OCI-M1 (cell line): ENCODE measurements around the gene TENM3.
A peak's percentile ranks its signal among the peaks of the same experiment; 100 is the strongest.

Experiments
- DNase-seq: peaks from one replicate; lab custom pipeline; 2025; lab: John Stamatoyannopoulos, UW

The TENM3 gene

GRCh38 chr4:182684796-182685195 lies 441.6 kb downstream of the TENM3 start:
- DNase-seq, result no peak

- no peak for DNase-seq
These were observed 444.9 kb downstream of the TENM3 start for GRCh38 chr4:182688081-182688480.

DNA sequence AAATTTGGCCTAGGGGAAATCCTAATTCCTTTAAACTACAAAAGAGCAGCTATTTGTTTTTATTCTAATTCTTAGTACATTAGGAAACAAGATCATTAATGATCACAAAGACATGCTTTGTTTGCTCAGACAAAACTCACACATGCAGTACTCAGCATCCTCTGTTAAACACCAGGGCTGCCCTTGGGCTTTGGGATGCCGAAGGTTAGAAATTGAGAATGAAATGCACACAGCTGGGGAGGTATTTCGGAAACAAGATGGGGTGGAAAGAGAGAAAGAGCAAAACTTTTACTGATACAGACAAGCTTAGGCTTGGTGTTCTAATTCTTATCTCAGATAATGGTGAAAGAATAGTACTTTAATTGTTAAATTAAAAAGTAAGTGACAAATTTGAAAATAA lies 451.3 kb downstream of the TENM3 start:
- DNase-seq, result no peak

DNA sequence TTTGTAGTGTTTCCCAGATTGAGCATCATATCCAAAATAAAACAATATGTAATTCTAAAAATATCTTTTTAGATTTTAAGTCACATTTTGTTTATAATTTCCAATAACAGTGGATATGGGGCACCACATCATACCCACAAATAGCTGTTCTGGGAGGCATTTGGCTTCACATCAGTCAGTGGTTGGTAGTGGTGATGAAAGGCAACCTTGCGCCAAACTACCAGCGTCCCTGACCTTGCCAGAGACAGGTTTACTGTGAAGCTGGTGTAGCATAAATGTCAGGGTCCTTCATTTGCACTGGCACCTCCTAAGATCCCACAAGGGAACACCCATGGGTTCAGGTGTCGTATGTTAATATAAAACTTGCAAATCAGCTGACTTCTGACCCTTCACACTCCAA lies 451.8 kb downstream of the TENM3 start:
- DNase-seq, result no peak

DNA sequence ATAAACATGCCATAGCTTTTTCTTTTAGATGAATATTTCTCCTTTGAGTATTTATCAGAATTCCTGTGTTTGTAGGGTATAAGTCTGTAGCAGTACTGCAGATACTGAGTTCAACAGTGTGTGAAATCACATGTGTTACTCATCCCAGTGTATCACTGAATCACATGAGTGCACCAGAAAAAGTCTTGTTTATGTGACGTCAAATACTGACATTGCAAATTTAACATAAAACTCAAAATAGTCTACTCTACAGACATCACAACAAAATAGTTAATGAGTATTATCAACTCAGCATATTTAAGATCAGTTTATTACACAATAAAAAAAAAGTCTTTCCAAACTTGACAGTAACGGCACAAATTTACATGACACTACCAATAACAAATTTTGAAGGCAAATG lies 452.6 kb downstream of the TENM3 start:
- no peak for DNase-seq

GRCh38 chr4:182697094-182697493 lies 453.9 kb downstream of the TENM3 start:
- no peak for DNase-seq

DNA sequence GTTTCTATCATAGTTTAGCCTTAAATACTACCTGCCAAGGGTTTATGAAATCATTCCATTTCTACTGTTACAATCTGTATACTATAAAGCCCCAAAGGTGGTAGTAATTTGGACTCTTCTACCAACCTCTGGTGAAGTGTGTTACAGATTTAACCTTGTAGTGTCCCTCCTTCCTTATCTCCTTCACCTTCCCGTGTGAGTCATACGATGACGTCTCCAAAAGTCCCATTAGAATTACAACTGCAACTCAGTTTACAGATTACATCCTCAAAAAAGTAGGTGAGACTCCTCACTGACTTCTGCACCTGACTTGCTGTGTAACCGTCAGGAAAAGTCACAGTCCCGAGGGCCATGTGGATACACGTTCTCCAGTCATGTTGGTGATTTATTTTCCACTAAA lies 455.0 kb downstream of the TENM3 start:
- peak; percentile 17 for DNase-seq

GRCh38 chr4:182699201-182699600 lies 456.0 kb downstream of the TENM3 start:
- no peak for DNase-seq

GRCh38 chr4:182699795-182700194 lies 456.6 kb downstream of the TENM3 start:
- DNase-seq, result no peak

- DNase-seq, result no peak
These were observed 457.4 kb downstream of the TENM3 start for GRCh38 chr4:182700362-182701160.

DNA sequence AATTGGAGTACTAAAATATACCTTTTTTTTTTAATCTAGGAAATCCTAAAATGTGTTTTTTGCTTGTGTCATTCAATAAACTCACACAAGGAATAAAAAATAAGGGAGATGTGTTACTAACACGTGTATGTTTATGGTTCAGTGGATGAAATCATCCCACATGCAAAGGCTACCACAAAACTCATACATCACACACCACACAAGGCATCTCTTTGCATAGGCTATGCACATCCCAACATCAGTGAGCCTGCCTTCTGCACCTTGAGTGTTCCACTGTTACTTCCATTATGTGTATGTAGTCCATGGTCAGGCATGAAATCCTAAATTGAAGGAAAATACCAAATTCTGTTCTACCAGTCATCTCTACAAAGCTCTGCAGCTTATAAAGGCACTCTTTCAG lies 460.9 kb downstream of the TENM3 start:
- no peak for DNase-seq

DNA sequence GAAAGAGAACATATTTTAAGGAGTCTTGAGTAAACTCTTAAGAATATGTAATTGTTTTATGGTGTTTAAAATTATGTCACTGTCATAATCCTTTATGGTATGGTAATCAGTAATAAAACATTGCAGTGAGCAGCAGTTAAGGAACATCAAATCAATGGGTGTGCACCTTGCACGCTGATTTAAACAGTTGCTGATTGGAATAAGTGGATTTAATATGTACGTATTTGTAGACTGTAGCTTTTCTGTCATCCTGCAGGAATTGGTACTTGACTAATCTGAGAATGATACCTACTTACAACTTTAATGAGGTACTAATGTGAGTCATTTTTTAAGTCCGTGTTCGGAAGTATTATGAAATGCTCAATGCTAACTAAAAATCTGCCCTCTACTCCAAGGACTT lies 461.7 kb downstream of the TENM3 start:
- no peak for DNase-seq

GRCh38 chr4:182705389-182705788 lies 462.2 kb downstream of the TENM3 start:
- DNase-seq, result no peak

GRCh38 chr4:182711211-182711610 lies 468.0 kb downstream of the TENM3 start:
- no peak for DNase-seq

DNA sequence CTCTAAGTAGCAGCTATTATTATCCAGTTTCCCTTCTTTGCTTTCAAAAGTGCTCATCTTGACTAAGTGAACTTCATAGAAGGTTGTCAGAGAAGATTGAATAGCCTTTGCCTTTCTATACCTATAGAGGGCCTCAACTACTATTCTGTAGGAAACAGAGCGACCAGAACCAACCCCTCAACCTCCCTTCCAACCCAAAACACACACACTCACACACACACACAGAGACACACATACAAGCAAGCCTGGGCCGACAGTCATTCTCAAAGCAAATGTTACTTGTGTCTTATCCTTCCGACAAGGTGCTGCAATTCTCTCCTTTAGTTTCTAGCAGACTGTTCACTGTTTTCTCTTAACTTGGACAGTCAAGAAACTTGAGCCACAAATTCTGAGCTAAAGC lies 472.3 kb downstream of the TENM3 start:
- no peak for DNase-seq

- no peak for DNase-seq
These were observed 473.0 kb downstream of the TENM3 start for GRCh38 chr4:182716192-182716591.

- DNase-seq, result no peak
These were observed 474.8 kb downstream of the TENM3 start for GRCh38 chr4:182717788-182718583.

DNA sequence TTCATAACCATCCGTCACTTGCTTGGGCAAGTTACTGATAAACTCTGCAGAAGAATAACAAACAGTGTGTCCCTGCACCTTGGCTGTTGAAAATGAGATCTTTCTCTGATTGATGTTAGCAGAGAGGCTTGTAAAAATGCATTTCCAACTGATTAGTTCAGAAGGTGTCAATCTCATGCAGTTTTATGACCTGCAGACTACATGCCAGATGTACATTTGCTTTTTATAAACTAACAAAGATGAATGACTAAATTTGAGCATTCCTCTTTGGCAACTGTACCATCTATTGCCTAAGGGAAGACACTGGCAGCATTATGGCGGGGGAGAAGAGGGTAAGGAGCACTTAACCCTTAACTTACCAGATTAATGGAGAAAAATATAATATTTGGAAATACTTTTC lies 481.2 kb downstream of the TENM3 start:
- DNase-seq, result no peak

GRCh38 chr4:182729516-182729915 lies 486.3 kb downstream of the TENM3 start:
- DNase-seq, result no peak

DNA sequence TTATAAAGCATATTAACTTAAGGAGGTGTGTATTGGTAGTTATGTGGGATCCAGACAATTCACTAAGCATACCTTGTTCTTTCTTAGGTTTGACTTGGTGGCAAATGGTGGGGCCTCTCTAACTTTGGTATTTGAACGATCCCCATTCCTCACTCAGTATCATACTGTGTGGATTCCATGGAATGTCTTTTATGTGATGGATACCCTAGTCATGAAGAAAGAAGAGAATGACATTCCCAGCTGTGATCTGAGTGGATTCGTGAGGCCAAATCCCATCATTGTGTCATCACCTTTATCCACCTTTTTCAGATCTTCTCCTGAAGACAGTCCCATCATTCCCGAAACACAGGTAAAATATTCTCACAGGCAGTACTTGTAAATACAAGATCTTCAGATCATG lies 487.6 kb downstream of the TENM3 start:
- DNase-seq, result no peak

DNA sequence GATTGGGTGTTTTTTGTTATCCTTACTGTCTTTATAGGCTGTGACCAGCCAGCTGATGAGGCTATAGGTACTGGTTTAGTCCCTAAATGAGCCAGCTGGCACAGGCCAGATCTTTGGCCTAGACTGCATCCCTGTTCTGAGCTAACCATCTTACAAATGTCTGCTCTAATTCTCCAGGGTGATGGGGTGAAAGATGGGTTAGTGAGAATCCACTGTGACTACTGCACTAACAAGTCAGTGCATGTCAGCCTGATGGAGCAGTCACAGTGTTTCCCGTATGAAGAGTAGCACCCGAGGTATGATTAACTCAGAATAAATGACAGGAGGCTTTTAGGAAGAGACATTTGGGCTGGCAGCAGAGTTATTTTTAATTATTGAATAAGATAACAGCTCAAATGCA lies 493.0 kb downstream of the TENM3 start:
- no peak for DNase-seq

- no peak for DNase-seq
These were observed 495.3 kb downstream of the TENM3 start for GRCh38 chr4:182738283-182739047.

DNA sequence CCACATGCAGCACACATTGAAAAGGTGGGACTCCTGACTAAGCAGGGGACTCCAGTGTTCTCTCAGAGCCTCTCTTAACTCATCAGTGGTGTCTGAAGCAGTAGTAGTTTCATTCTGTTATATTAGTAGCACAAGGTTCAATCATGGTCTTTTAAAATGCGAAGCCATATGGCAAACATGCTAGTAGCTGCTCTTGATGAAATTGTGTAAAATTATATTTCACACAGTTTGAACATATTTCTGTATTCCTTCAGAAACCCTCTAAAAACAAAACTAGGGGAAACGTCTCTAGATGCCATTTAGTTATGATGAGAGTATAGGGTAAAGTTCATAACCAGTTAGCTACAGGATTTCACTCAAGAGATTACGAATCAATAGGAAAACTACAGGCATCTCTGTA lies 497.1 kb downstream of the TENM3 start:
- no peak for DNase-seq
